H1 (cell line): ENCODE results near the gene SNRNP40. TPM values are rescaled to one million over a fixed set of nuclear protein-coding genes. Genes with fewer than 3 reads are reported as not detected.

Experiments used
- CTCF ChIA-PET: fragments of 300-600 bp; sonication (Branson Sonifier 250); formaldehyde crosslinking; loops from one replicate; lab custom pipeline; 2021; ENCODE audit not compliant: partially characterized antibody; lab: Charles Lee
- POLR2A ChIA-PET: fragments of 300-600 bp; sonication (Branson Sonifier 250); formaldehyde crosslinking; loops from one replicate; lab custom pipeline; 2021; ENCODE audit warnings: inconsistent platforms; ENCODE audit not compliant: partially characterized antibody; lab: Charles Lee
- DNase-seq, 2 experiments: peaks; one replicate each; pipeline versions ENCODE4 v3.0.0 to v3.0.0-alpha.2; 2010 to 2022; ENCODE audit warnings: low spot score in 2 of 2, low read depth in 1 of 2, mixed read lengths in 1 of 2
- FAIRE-seq: peaks from 2 replicates; lab custom pipeline; 2011; peaks lifted over from hg19 to GRCh38; lab: Jason Lieb, UNC
- H2AFZ ChIP-seq: 2 replicates; pipeline ENCODE4 v1.8.1; 2012; ENCODE audit warnings: low read length, inconsistent platforms
- H2AK5ac ChIP-seq: 2 replicates; pipeline ENCODE4 v1.6.1; 2013; ENCODE audit warnings: low read depth, low read length
- H2BK120ac ChIP-seq: replicated peaks from 2 replicates; pipeline ENCODE3; 2013; ENCODE audit warnings: low read depth, low read length, inconsistent platforms
- H2BK12ac ChIP-seq: 2 replicates; pipeline ENCODE4 v1.6.1; 2013; ENCODE audit warnings: low read depth, low read length
- H2BK15ac ChIP-seq: 2 replicates; pipeline ENCODE4 v1.6.1; 2013; ENCODE audit warnings: low read length
- H2BK20ac ChIP-seq: 2 replicates; pipeline ENCODE4 v1.6.1; 2013; ENCODE audit warnings: low read length
- H2BK5ac ChIP-seq: 2 replicates; pipeline ENCODE4 v1.6.1; 2013; ENCODE audit warnings: low read depth, low read length
- H3K14ac ChIP-seq: 2 replicates; pipeline ENCODE4 v1.6.1; 2013; ENCODE audit warnings: inconsistent platforms; ENCODE audit not compliant: insufficient read length
- H3K18ac ChIP-seq: 2 replicates; pipeline ENCODE4 v1.6.1; 2013; ENCODE audit warnings: low read length; ENCODE audit errors: extremely low read depth
- H3K23ac ChIP-seq: 2 replicates; pipeline ENCODE4 v1.6.1; 2013; ENCODE audit warnings: inconsistent platforms; ENCODE audit not compliant: insufficient read length
- H3K23me2 ChIP-seq: 2 replicates; pipeline ENCODE4 v1.6.1; 2013; ENCODE audit warnings: low read depth, low read length
- H3K27ac ChIP-seq: 2 replicates; pipeline ENCODE4 v1.6.1; 2011; ENCODE audit warnings: low read depth, low read length, inconsistent platforms
- H3K27me3 ChIP-seq, 4 experiments: replicated peaks in 1 of 4; 1 replicate in 1 of 4; 2 replicates in 3 of 4; pipeline versions ENCODE4 v1.6.1 to v1.8.1; 2011 to 2013; ENCODE audit warnings: low read length in 3 of 4, mild to moderate bottlenecking in 3 of 4, inconsistent platforms in 2 of 4, mixed read lengths in 2 of 4, moderate library complexity in 1 of 4; ENCODE audit not compliant: control insufficient read depth in 3 of 4, insufficient read depth in 3 of 4; ENCODE audit errors: extremely low read depth in 1 of 4
- H3K36me3 ChIP-seq, 4 experiments: 2 replicates each; pipeline versions ENCODE4 v1.6.1 to v1.8.1; 2011 to 2013; ENCODE audit warnings: mild to moderate bottlenecking in 4 of 4, low read length in 3 of 4, moderate library complexity in 2 of 4, control low read depth in 1 of 4, inconsistent platforms in 1 of 4; ENCODE audit not compliant: insufficient read depth in 4 of 4, control insufficient read depth in 2 of 4
- H3K4ac ChIP-seq: replicated peaks from 2 replicates; pipeline ENCODE3; 2013; ENCODE audit warnings: low read length, low read depth, mixed read lengths, inconsistent platforms; ENCODE audit not compliant: insufficient read length
- H3K4me1 ChIP-seq, 4 experiments: replicated peaks in 1 of 4; 1 replicate in 1 of 4; 2 replicates in 3 of 4; pipeline versions ENCODE4 v1.6.1 to v1.8.1; 2011 to 2013; ENCODE audit warnings: low read length in 3 of 4, inconsistent platforms in 2 of 4, mixed read lengths in 1 of 4; ENCODE audit not compliant: insufficient read depth in 4 of 4, control insufficient read depth in 3 of 4
- H3K4me2 ChIP-seq, 2 experiments: 2 replicates each; pipeline versions ENCODE4 v1.6.1 to v1.8.1; 2011 to 2013; ENCODE audit warnings: low read depth in 2 of 2, low read length in 2 of 2, control low read depth in 1 of 2, inconsistent platforms in 1 of 2, mild to moderate bottlenecking in 1 of 2; ENCODE audit not compliant: insufficient read depth in 1 of 2
- H3K4me3 ChIP-seq, 4 experiments: fragments of 200-600, 300-600 bp in 1 of 4; sonication (generic), shearing (Covaris generic), sonication (Bioruptor Twin) in 1 of 4; 2 replicates each; pipeline versions ENCODE4 v1.5.1 to v1.8.1; 2011 to 2016; ENCODE audit warnings: low read length in 4 of 4, low read depth in 3 of 4, control low read depth in 2 of 4, inconsistent platforms in 2 of 4, mild to moderate bottlenecking in 2 of 4, mixed read lengths in 1 of 4, moderate library complexity in 1 of 4; ENCODE audit not compliant: insufficient read depth in 2 of 4; ENCODE audit errors: extremely low read depth in 1 of 4
- H3K56ac ChIP-seq: replicated peaks from 2 replicates; pipeline ENCODE3; 2013; ENCODE audit warnings: low read depth, mild to moderate bottlenecking, mixed read lengths, low read length, inconsistent platforms; ENCODE audit not compliant: insufficient read length
- H3K79me1 ChIP-seq: 2 replicates; pipeline ENCODE4 v1.6.1; 2013; ENCODE audit warnings: low read depth, low read length, control low read depth
- H3K79me2 ChIP-seq, 2 experiments: 2 replicates each; pipeline versions ENCODE4 v1.6.1 to v1.8.1; 2012 to 2013; ENCODE audit warnings: low read length in 2 of 2, mild to moderate bottlenecking in 2 of 2, inconsistent platforms in 1 of 2; ENCODE audit not compliant: insufficient read depth in 2 of 2, control insufficient read depth in 1 of 2
- H3K9ac ChIP-seq, 4 experiments: replicated peaks in 1 of 4; 1 replicate in 1 of 4; 2 replicates in 3 of 4; pipeline versions ENCODE4 v1.6.1 to v1.8.1; 2011 to 2013; ENCODE audit warnings: low read depth in 3 of 4, low read length in 3 of 4, control low read depth in 2 of 4, mild to moderate bottlenecking in 2 of 4, moderate library complexity in 2 of 4, inconsistent platforms in 1 of 4; ENCODE audit errors: extremely low read depth in 1 of 4
- H3K9me3 ChIP-seq, 2 experiments: 2 replicates each; pipeline versions ENCODE4 v1.6.1 to v1.8.1; 2012 to 2013; ENCODE audit warnings: mild to moderate bottlenecking in 2 of 2, moderate library complexity in 2 of 2, control low read depth in 1 of 2, inconsistent platforms in 1 of 2, low read depth in 1 of 2, low read length in 1 of 2, mixed read lengths in 1 of 2; ENCODE audit not compliant: insufficient read depth in 2 of 2
- H4K20me1 ChIP-seq, 2 experiments: replicated peaks in 1 of 2; 2 replicates each; pipeline versions ENCODE3 to v1.8.1; 2011 to 2013; ENCODE audit warnings: inconsistent platforms in 2 of 2, low read length in 2 of 2, mild to moderate bottlenecking in 1 of 2; ENCODE audit not compliant: insufficient read depth in 2 of 2, control insufficient read depth in 1 of 2
- H4K5ac ChIP-seq: 2 replicates; pipeline ENCODE4 v1.6.1; 2013; ENCODE audit warnings: low read length, low read depth, mixed read lengths, inconsistent platforms; ENCODE audit not compliant: insufficient read length
- H4K8ac ChIP-seq: 2 replicates; pipeline ENCODE4 v1.8.0; 2013; ENCODE audit warnings: mild to moderate bottlenecking, moderate library complexity, low read length, inconsistent platforms; ENCODE audit not compliant: insufficient read depth; ENCODE audit errors: extremely low read depth
- H4K91ac ChIP-seq: replicated peaks from 2 replicates; pipeline ENCODE3; 2013; ENCODE audit warnings: low read length, mixed read lengths, inconsistent platforms; ENCODE audit not compliant: insufficient read length
- PHF8 ChIP-seq: fragments of 200-600 bp; sonication (generic); conservative IDR thresholded peaks from 2 replicates; pipeline ENCODE4 v1.7.1; 2012; ENCODE audit warnings: low read depth, mild to moderate bottlenecking, inconsistent platforms, low read length, moderate library complexity
- SP2 ChIP-seq: IDR thresholded peaks from 2 replicates; pipeline ENCODE4 v1.6.1; 2012; ENCODE audit warnings: mild to moderate bottlenecking, low read length, inconsistent platforms
- WGBS, 2 experiments: shearing (Covaris generic) in 1 of 2; methylation state at CpG; one replicate each; pipeline versions ENCODE4 v1.1.6 to v1.1.7; 2013 to 2015; ENCODE audit warnings: low lambda C conversion rate in 2 of 2, mixed read lengths in 2 of 2, inconsistent platforms in 1 of 2, low coverage in 1 of 2, missing lambda C conversion rate in 1 of 2; ENCODE audit not compliant: insufficient replicate concordance in 2 of 2, insufficient coverage in 1 of 2, insufficient read length in 1 of 2; ENCODE audit errors: extremely low coverage in 1 of 2, missing lambda C conversion rate in 1 of 2; 5-methylcytosine and 5-hydroxymethylcytosine counted together
- polyA plus RNA-seq, 7 experiments: library from polyadenylated mRNA; depleted of rRNA in 3 of 7; stranded (reverse) in 5 of 7; unstranded in 2 of 7; fragments of >200 nt in 5 of 7; fragments of 200-250 nt in 2 of 7; gene quantifications; 1 replicate in 5 of 7; 2 replicates in 1 of 7; 4 replicates in 1 of 7; pipeline versions ENCODE4 v1.2.1 to v1.2.3, GENCODE V29; 2011 to 2013; ENCODE audit warnings: missing spikeins in 2 of 7, mixed read lengths in 2 of 7
- total RNA-seq: library from RNA; stranded (reverse); fragmentation: NEBNext Ultra II Directional; extraction: Animal tissue kit (Norgen Biotek cat#: 25700); gene quantifications from 2 replicates; pipeline ENCODE4 v1.2.1, GENCODE V29; 2021

SNRNP40 gene
- total and polyA plus RNA-seq, 2 of the 8 experiments (the other 6 are each of a cell fraction or from before 2014, with no cell fraction given): 97.4 to 113 TPM

- CTCF ChIA-PET: interaction anchor here (1.0 to 2.7 kb wide), 5 partner anchors 9 to 88 kb away, joined by 4 to 18 read pairs (median 6); no protein-coding TSS in a partner anchor
- no peak for FAIRE-seq
Measured at GRCh38 chr1:31272369-31272768, 24.2 kb downstream of the SNRNP40 start.

More at GRCh38 chr1:31272369-31272768, 24.2 kb downstream of the SNRNP40 start:
- H3K9ac ChIP-seq: no peak overlapping the region
- peaks cover 0 to 8% of the 10 kb centered on the region in 2 experiments; a peak in 1 of 4 replicates for H3K79me2 ChIP-seq
- H3K27ac ChIP-seq: no peak overlapping the region
- H4K5ac ChIP-seq: no peak overlapping the region
- H3K9me3 ChIP-seq: no peaks in the 10 kb centered on the region
- H2BK15ac ChIP-seq: no peak overlapping the region
- peaks cover 22 to 73% (median 52%) of the 10 kb centered on the region in 4 experiments for H3K36me3 ChIP-seq
- H4K8ac ChIP-seq: no peak overlapping the region
- H3K18ac ChIP-seq: no peak overlapping the region
- H3K56ac ChIP-seq: no peak overlapping the region
- no peak overlapping the region for H2AFZ ChIP-seq
- H4K91ac ChIP-seq: no peak overlapping the region
- TF ChIP-seq PHF8 (no peak), SP2 (no peak)
- 89% methylated on average over 3 of the region's 3 CpGs; no CpG with 5 or more reads in 1 of the 2 experiments for WGBS, 2 experiments
- no peak overlapping the region for H2BK20ac ChIP-seq
- H3K27me3 ChIP-seq: no peaks in the 10 kb centered on the region
- no peak overlapping the region for H2BK5ac ChIP-seq
- H3K4me1 ChIP-seq: no peaks in the 10 kb centered on the region
- no peaks in the 10 kb centered on the region for H3K23me2 ChIP-seq
- H3K4ac ChIP-seq: no peak overlapping the region
- POLR2A ChIA-PET: interaction anchor here (1.1 to 4.4 kb wide), 6 partner anchors 9 to 24 kb away, joined by 3 to 18 read pairs (median 6); partner anchors contain the start of genes SNRNP40 and ZCCHC17
- H3K23ac ChIP-seq: no peak overlapping the region
- peaks cover 0 to 2% of the 10 kb centered on the region in 2 experiments for H4K20me1 ChIP-seq
- no peak overlapping the region for H2BK12ac ChIP-seq
- H3K4me2 ChIP-seq: no peak overlapping the region
- DNase-seq: no peak
- no peak overlapping the region for H3K4me3 ChIP-seq
- H3K79me1 ChIP-seq: peaks cover 2% of the 10 kb centered on the region; the same call in 1 of the 2 replicates
- H2AK5ac ChIP-seq: no peak overlapping the region
- no peak overlapping the region for H3K14ac ChIP-seq
- no peak overlapping the region for H2BK120ac ChIP-seq
